Heart left ventricle (tissue), 16 donors: Measurements from ENCODE around the gene CABLES2. TPM values are rescaled to one million over a fixed set of nuclear protein-coding genes. Genes with fewer than 3 reads are reported as not detected.

Source experiments
- ATAC-seq, 4 donors: fragments of 200-7000 bp; cut with Tn5 transposase; one replicate each; pipeline ENCODE4 v1.9.1; 2020 to 2022; ENCODE audit warnings: moderate library complexity in 4 of 4, mild to moderate bottlenecking in 3 of 4, moderate number of reproducible peaks in 1 of 4
- DNase-seq, 5 donors: peaks; one replicate each; pipeline ENCODE4 v3.0.0-alpha.2; 2020
- H3K27ac ChIP-seq, 12 donors: fragments of 200-600 bp; sonication (generic) in 4 of 12; one replicate each; pipeline versions ENCODE4 v1.5.0 to v1.8.0; 2016 to 2022; ENCODE audit warnings: mild to moderate bottlenecking in 2 of 12
- H3K27me3 ChIP-seq, 9 donors: fragments of 200-600 bp; sonication (generic) in 2 of 9; one replicate each; pipeline versions ENCODE4 v1.5.1 to v1.8.0; 2016 to 2022; ENCODE audit warnings: mild to moderate bottlenecking in 3 of 9
- H3K36me3 ChIP-seq, 9 donors: fragments of 200-600 bp; sonication (generic) in 2 of 9; one replicate each; pipeline versions ENCODE4 v1.5.0 to v1.8.0; 2018 to 2022; ENCODE audit warnings: mild to moderate bottlenecking in 2 of 9
- H3K4me1 ChIP-seq, 12 donors: fragments of 200-600 bp; sonication (generic) in 4 of 12; one replicate each; pipeline versions ENCODE4 v1.5.0 to v1.8.0; 2016 to 2022; ENCODE audit warnings: mild to moderate bottlenecking in 3 of 12
- H3K4me3 ChIP-seq, 12 donors: fragments of 200-600 bp; sonication (generic) in 4 of 12; one replicate each; pipeline versions ENCODE4 v1.5.0 to v1.8.0; 2017 to 2022; ENCODE audit warnings: mild to moderate bottlenecking in 9 of 12, moderate library complexity in 4 of 12
- H3K9me3 ChIP-seq, 12 donors: fragments of 200-600 bp; sonication (generic) in 4 of 12; one replicate each; pipeline versions ENCODE4 v1.5.0 to v1.8.0; 2016 to 2022; ENCODE audit warnings: mild to moderate bottlenecking in 1 of 12
- POLR2A ChIP-seq, 2 donors: fragments of 450-650 bp; IDR thresholded peaks; one replicate each; pipeline ENCODE4 v1.6.1; 2017; ENCODE audit warnings: antibody characterized with exemption in 2 of 2, mild to moderate bottlenecking in 2 of 2, moderate library complexity in 2 of 2
- WGBS, 4 donors: extraction: QIAGEN DNeasy Blood & Tissue Kit in 2 of 4; methylation state at CpG; one replicate each; pipeline versions ENCODE4 v1.1.5 to v1.1.7; 2013 to 2018; 5-methylcytosine and 5-hydroxymethylcytosine counted together
- intact Hi-C, 10 donors: fragments of 100-400 bp; cut with DNase I; formaldehyde crosslinking; loops; one replicate each; pipeline versions ENCODE4 v1.11.1 to v1.14.2; 2022
- long read RNA-seq, 3 donors: library from polyadenylated mRNA; unstranded; transcript quantifications; one replicate each; pipeline ENCODE4 v2.0.0, GENCODE V29; 2020 to 2021
- polyA plus RNA-seq, 2 donors: library from polyadenylated mRNA; stranded (reverse); fragments of 200-250 nt; gene quantifications; one replicate each; pipeline ENCODE4 v1.2.3, GENCODE V29; 2013
- total RNA-seq, 9 donors: library from RNA; depleted of rRNA in 2 of 9; stranded (reverse); fragments of >200 nt in 2 of 9; fragmentation: NEBNext Ultra II Directional in 3 of 9; extraction: Animal tissue kit (Norgen Biotek cat#: 25700) in 3 of 9; gene quantifications; one replicate each; pipeline versions ENCODE4 v1.1.0 to v1.2.4, GENCODE V29; 2016 to 2023
- TF ChIP-seq, protein P1 (sequence below), 12 donors: fragments of 200-600 bp; sonication (generic) in 4 of 12; IDR thresholded peaks; one replicate each; pipeline versions ENCODE4 v1.5.0 to v1.8.0; 2018 to 2022; ENCODE audit warnings: antibody characterized with exemption in 12 of 12, mild to moderate bottlenecking in 5 of 12
- donor health status: ischemic (EF 13 %, LVEDD 7.1; RV severe dilation, severe dysfunction).
- donor health status: healthy with polysubstance abuse.
- donor health status: DM: no; HTN: yes; CAD: no.
- donor health status: DM: no; HTN: no; CAD: no.
- donor health status: ischemic (EF 25% LVEDD 6.9; RV normal size, moderate dysfunction).
- donor health status: ischemic (EF 25% LVEDD 5.7; RV mildly dilated, moderate dysfunction).
- donor health status: healthy.
- donor health status: DM: yes; HTN: yes; CAD: no.
- donor health status: ischemic (EF 35%, LVEDD 5.7; RV mildly dilated, moderate dysfunction).
- donor health status: nonischemic (EF 11% LVEDD 7.7; RV severe dilation, severe dysfunction).
- donor health status: DM: yes; HTN: yes; CAD: no.
- donor health status: PGD.
- donor health status: ischemic (EF 29% LVEDD 5.4; RV normal size, mild dysfunction).
- donor health status: nonischemic (EF 23%, LVEDD 6.1; RV moderate dilation, normal function).

The CABLES2 gene
- total RNA-seq (10 to 100 TPM in 2 of 9 donors, 1 to 10 TPM in 7; 6.1 to 12.0 (median 8.8) TPM), polyA plus RNA-seq (10 to 100 TPM in 1 of 2 donors, 1 to 10 TPM in 1; 2.9 to 10.7 TPM)
- long read RNA-seq, donor 1, partial matches to known transcripts, result 0 of 6 reads
- long read RNA-seq, donor 1, other reads (novel, unspliced or antisense), result 2 of 6 reads
- long read RNA-seq, donor 2, partial matches to known transcripts, result 1 of 13 reads
- long read RNA-seq, donor 2, other reads (novel, unspliced or antisense), result 11 of 13 reads
- long read RNA-seq, donor 3, transcript CABLES2-201 (10 exons, 3,785 nt), result major isoform, 11 of 20 reads
- long read RNA-seq, donor 3, partial matches to known transcripts, result 2 of 20 reads
- long read RNA-seq, donor 3, other reads (novel, unspliced or antisense), result 7 of 20 reads

- no peaks in the 10 kb centered on the region for H3K9me3 ChIP-seq
- ATAC-seq (peak; percentile 82 to 93 (median 90)), DNase-seq (peak; percentile 95 to 97 (median 97))
- peak within 1 kb of the TSS; percentile 15 to 79 (median 64) for H3K4me3 ChIP-seq
- WGBS, 4 donors, result 4 to 10% (median 6%) methylated on average over 24 to 73 of the region's 73 CpGs
- intact Hi-C loops, result loop anchor here in 6 of 10 donors (2.0 to 10.0 kb wide), 10 partner anchors 50 to 393 kb away; partner anchors contain the start of genes MRGBP (in 1 of the 6) and OSBPL2 (in 1 of the 6)
- peaks cover 0 to 33% (median 24%) of the 10 kb centered on the region in 12 donors for H3K4me1 ChIP-seq
- H3K27me3 ChIP-seq, result no peaks in the 10 kb centered on the region
- peak within 1 kb of the TSS in 9 of 12 donors; percentile 35 to 80 (median 52) for H3K27ac ChIP-seq
- peak in 1 of 2 donors; percentile 32 for TF ChIP-seq POLR2A (IDR thresholded peaks at IDR 0.05)
- TF ChIP-seq, protein P1, sequence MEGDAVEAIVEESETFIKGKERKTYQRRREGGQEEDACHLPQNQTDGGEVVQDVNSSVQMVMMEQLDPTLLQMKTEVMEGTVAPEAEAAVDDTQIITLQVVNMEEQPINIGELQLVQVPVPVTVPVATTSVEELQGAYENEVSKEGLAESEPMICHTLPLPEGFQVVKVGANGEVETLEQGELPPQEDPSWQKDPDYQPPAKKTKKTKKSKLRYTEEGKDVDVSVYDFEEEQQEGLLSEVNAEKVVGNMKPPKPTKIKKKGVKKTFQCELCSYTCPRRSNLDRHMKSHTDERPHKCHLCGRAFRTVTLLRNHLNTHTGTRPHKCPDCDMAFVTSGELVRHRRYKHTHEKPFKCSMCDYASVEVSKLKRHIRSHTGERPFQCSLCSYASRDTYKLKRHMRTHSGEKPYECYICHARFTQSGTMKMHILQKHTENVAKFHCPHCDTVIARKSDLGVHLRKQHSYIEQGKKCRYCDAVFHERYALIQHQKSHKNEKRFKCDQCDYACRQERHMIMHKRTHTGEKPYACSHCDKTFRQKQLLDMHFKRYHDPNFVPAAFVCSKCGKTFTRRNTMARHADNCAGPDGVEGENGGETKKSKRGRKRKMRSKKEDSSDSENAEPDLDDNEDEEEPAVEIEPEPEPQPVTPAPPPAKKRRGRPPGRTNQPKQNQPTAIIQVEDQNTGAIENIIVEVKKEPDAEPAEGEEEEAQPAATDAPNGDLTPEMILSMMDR (IDR thresholded peaks at IDR 0.05), result peak in 4 of 12 donors; percentile 4 to 35 (median 20)
- H3K36me3 ChIP-seq, result peaks cover 0 to 4% (median 0%) of the 10 kb centered on the region in 9 donors
Measured at GRCh38 chr20:62407221-62407992, at the start of gene CABLES2. Gene CABLES2 (minus strand): TSS chr20:62407285. CDS start chr20:62407276, 9 bp downstream.

GRCh38 chr20:62455929-62456328 lies 48.8 kb upstream of the CABLES2 start:
- no peak for DNase-seq
- Histone ChIP-seq H3K36me3 (no peaks in the 10 kb centered on the region), H3K4me3 (no peak overlapping the region), H3K27me3 (peaks cover 0 to 28% (median 4%) of the 10 kb centered on the region in 9 donors), H3K9me3 (no peaks in the 10 kb centered on the region), H3K27ac (no peak overlapping the region), H3K4me1 (peaks cover 0 to 4% (median 0%) of the 10 kb centered on the region in 12 donors)
- WGBS, 4 donors, result 70 to 81% (median 80%) methylated on average over 7 to 15 of the region's 15 CpGs
- TF ChIP-seq, protein P1 (IDR thresholded peaks at IDR 0.05), result no peak
- no peak for ATAC-seq
- intact Hi-C loops, result loop anchor here in 1 of 10 donors (5.0 kb wide), 1 partner anchor 49 kb away; the partner anchor contains the start of gene CABLES2

- WGBS, 4 donors, result 62 to 70% (median 69%) methylated on average over 30 of the region's 30 CpGs
- ATAC-seq, result no peak
- no peak overlapping the region for H3K4me3 ChIP-seq
Measured at GRCh38 chr20:62454904-62455636, 48.0 kb upstream of the CABLES2 start.

More at GRCh38 chr20:62454904-62455636, 48.0 kb upstream of the CABLES2 start:
- no peak overlapping the region for H3K27ac ChIP-seq
- intact Hi-C loops, result loop anchor here in 1 of 10 donors (5.0 kb wide), 1 partner anchor 48 kb away; the partner anchor contains the start of gene CABLES2
- no peaks in the 10 kb centered on the region for H3K9me3 ChIP-seq
- no peak for DNase-seq
- TF ChIP-seq POLR2A (IDR thresholded peaks at IDR 0.05), result no peak
- TF ChIP-seq, protein P1 (IDR thresholded peaks at IDR 0.05), result no peak
- no peaks in the 10 kb centered on the region for H3K36me3 ChIP-seq
- peaks cover 0 to 1% (median 0%) of the 10 kb centered on the region in 12 donors for H3K4me1 ChIP-seq
- H3K27me3 ChIP-seq, result peaks cover 0 to 28% (median 6%) of the 10 kb centered on the region in 9 donors
